Measurements from ENCODE around the gene IMMT. TPM values are rescaled to one million over a fixed set of nuclear protein-coding genes. Genes with fewer than 3 reads are reported as not detected.

Gene IMMT
- total and polyA plus RNA-seq, 9 of the 15 experiments (the other 6 are each of a cell fraction or from before 2014, with no cell fraction given): 119 to 294 (median 140) TPM

DNA sequence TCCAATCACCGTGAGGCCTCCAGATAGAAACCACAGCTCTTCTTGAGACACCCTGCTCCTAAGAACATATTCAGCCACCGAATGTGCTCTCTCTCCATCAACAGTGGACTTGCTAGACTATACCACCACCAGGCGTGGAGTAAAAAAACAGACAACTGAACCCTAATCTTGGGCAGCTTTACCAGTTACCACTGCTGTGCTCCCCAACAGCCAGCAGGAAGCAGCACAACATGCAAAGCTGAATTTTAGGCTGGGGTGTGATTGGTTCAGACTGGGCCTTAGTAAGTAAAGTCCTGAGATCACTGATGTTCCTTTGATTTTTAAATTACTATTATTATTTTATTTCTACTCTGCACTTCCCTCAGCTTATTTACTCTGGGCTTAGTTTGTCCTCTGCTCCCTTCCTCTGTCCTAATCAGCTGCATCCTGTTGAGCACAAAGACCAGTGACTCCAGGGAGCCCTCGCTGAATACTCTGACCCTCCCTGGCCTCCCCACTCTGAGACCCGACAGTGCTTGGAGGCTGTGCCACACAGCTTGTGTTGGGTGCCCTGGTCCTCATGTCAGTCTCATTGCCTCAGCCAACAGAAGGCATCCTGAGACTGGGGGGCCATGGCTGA is 25.9 kb upstream of the IMMT start (continued):
- TF ChIP-seq, protein P1, sequence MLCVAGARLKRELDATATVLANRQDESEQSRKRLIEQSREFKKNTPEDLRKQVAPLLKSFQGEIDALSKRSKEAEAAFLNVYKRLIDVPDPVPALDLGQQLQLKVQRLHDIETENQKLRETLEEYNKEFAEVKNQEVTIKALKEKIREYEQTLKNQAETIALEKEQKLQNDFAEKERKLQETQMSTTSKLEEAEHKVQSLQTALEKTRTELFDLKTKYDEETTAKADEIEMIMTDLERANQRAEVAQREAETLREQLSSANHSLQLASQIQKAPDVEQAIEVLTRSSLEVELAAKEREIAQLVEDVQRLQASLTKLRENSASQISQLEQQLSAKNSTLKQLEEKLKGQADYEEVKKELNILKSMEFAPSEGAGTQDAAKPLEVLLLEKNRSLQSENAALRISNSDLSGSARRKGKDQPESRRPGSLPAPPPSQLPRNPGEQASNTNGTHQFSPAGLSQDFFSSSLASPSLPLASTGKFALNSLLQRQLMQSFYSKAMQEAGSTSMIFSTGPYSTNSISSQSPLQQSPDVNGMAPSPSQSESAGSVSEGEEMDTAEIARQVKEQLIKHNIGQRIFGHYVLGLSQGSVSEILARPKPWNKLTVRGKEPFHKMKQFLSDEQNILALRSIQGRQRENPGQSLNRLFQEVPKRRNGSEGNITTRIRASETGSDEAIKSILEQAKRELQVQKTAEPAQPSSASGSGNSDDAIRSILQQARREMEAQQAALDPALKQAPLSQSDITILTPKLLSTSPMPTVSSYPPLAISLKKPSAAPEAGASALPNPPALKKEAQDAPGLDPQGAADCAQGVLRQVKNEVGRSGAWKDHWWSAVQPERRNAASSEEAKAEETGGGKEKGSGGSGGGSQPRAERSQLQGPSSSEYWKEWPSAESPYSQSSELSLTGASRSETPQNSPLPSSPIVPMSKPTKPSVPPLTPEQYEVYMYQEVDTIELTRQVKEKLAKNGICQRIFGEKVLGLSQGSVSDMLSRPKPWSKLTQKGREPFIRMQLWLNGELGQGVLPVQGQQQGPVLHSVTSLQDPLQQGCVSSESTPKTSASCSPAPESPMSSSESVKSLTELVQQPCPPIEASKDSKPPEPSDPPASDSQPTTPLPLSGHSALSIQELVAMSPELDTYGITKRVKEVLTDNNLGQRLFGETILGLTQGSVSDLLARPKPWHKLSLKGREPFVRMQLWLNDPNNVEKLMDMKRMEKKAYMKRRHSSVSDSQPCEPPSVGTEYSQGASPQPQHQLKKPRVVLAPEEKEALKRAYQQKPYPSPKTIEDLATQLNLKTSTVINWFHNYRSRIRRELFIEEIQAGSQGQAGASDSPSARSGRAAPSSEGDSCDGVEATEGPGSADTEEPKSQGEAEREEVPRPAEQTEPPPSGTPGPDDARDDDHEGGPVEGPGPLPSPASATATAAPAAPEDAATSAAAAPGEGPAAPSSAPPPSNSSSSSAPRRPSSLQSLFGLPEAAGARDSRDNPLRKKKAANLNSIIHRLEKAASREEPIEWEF (CRISPR knock-in tag; IDR thresholded peaks at IDR 0.05): no peak
- TF ChIP-seq ETS2 (tag; IDR thresholded peaks at IDR 0.05; ENCODE audit: borderline replicate concordance, poor library complexity, severe bottlenecking): no peak
- TF ChIP-seq, protein P2, sequence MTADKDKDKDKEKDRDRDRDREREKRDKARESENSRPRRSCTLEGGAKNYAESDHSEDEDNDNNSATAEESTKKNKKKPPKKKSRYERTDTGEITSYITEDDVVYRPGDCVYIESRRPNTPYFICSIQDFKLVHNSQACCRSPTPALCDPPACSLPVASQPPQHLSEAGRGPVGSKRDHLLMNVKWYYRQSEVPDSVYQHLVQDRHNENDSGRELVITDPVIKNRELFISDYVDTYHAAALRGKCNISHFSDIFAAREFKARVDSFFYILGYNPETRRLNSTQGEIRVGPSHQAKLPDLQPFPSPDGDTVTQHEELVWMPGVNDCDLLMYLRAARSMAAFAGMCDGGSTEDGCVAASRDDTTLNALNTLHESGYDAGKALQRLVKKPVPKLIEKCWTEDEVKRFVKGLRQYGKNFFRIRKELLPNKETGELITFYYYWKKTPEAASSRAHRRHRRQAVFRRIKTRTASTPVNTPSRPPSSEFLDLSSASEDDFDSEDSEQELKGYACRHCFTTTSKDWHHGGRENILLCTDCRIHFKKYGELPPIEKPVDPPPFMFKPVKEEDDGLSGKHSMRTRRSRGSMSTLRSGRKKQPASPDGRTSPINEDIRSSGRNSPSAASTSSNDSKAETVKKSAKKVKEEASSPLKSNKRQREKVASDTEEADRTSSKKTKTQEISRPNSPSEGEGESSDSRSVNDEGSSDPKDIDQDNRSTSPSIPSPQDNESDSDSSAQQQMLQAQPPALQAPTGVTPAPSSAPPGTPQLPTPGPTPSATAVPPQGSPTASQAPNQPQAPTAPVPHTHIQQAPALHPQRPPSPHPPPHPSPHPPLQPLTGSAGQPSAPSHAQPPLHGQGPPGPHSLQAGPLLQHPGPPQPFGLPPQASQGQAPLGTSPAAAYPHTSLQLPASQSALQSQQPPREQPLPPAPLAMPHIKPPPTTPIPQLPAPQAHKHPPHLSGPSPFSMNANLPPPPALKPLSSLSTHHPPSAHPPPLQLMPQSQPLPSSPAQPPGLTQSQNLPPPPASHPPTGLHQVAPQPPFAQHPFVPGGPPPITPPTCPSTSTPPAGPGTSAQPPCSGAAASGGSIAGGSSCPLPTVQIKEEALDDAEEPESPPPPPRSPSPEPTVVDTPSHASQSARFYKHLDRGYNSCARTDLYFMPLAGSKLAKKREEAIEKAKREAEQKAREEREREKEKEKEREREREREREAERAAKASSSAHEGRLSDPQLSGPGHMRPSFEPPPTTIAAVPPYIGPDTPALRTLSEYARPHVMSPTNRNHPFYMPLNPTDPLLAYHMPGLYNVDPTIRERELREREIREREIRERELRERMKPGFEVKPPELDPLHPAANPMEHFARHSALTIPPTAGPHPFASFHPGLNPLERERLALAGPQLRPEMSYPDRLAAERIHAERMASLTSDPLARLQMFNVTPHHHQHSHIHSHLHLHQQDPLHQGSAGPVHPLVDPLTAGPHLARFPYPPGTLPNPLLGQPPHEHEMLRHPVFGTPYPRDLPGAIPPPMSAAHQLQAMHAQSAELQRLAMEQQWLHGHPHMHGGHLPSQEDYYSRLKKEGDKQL (CRISPR knock-in tag; IDR thresholded peaks at IDR 0.05; ENCODE audit: borderline replicate concordance): no peak
- no peak for TF ChIP-seq BRF1 (IDR thresholded peaks at IDR 0.05; ENCODE audit: borderline replicate concordance, extremely low read depth, insufficient read length)
- TF ChIP-seq JUNB (CRISPR knock-in tag; conservative IDR thresholded peaks at IDR 0.05): no peak
- TF ChIP-seq PYGO2 (tag; IDR thresholded peaks at IDR 0.05): no peak
- TF ChIP-seq, protein P3, sequence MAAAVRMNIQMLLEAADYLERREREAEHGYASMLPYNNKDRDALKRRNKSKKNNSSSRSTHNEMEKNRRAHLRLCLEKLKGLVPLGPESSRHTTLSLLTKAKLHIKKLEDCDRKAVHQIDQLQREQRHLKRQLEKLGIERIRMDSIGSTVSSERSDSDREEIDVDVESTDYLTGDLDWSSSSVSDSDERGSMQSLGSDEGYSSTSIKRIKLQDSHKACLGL (CRISPR knock-in tag; IDR thresholded peaks at IDR 0.05; ENCODE audit: borderline replicate concordance, poor library complexity, severe bottlenecking): no peak
- TF ChIP-seq, protein P4, sequence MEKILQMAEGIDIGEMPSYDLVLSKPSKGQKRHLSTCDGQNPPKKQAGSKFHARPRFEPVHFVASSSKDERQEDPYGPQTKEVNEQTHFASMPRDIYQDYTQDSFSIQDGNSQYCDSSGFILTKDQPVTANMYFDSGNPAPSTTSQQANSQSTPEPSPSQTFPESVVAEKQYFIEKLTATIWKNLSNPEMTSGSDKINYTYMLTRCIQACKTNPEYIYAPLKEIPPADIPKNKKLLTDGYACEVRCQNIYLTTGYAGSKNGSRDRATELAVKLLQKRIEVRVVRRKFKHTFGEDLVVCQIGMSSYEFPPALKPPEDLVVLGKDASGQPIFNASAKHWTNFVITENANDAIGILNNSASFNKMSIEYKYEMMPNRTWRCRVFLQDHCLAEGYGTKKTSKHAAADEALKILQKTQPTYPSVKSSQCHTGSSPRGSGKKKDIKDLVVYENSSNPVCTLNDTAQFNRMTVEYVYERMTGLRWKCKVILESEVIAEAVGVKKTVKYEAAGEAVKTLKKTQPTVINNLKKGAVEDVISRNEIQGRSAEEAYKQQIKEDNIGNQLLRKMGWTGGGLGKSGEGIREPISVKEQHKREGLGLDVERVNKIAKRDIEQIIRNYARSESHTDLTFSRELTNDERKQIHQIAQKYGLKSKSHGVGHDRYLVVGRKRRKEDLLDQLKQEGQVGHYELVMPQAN (IDR thresholded peaks at IDR 0.05; ENCODE audit: borderline replicate concordance): no peak
- TF ChIP-seq ZBTB17 (CRISPR knock-in tag; IDR thresholded peaks at IDR 0.05): no peak
- TF ChIP-seq ZNF668 (CRISPR knock-in tag; IDR thresholded peaks at IDR 0.05): no peak
- TF ChIP-seq YY1 (IDR thresholded peaks at IDR 0.05; ENCODE audit: borderline replicate concordance in 1 of 3, control insufficient read depth in 1 of 3, extremely low read depth in 1 of 3, insufficient read depth in 3 of 3, insufficient read length in 1 of 3, insufficient replicate concordance in 2 of 3, low read depth in 1 of 3, low read length in 2 of 3): no peak
- no peak for TF ChIP-seq ZEB2 (IDR thresholded peaks at IDR 0.05)
- TF ChIP-seq SRSF9 (IDR thresholded peaks at IDR 0.05; ENCODE audit: borderline replicate concordance, low read depth, low read length): no peak

Measured in K562 (cell line).